Rectal smooth muscle tissue (tissue), 1 donor: ENCODE data around the gene MGAT5B.

ENCODE experiments used
- H3K27ac ChIP-seq: one replicate; pipeline ENCODE4 v1.7.0; 2013; ENCODE audit warnings: low read depth, low read length, inconsistent platforms
- H3K27me3 ChIP-seq: one replicate; pipeline ENCODE4 v1.7.0; 2013; ENCODE audit warnings: low read length; ENCODE audit not compliant: control insufficient read depth, insufficient read depth
- H3K36me3 ChIP-seq: one replicate; pipeline ENCODE4 v1.7.0; 2013; ENCODE audit warnings: low read length; ENCODE audit not compliant: control insufficient read depth, insufficient read depth
- H3K4me1 ChIP-seq: one replicate; pipeline ENCODE4 v1.7.0; 2013; ENCODE audit warnings: low read length; ENCODE audit not compliant: control insufficient read depth, insufficient read depth
- H3K4me3 ChIP-seq: one replicate; pipeline ENCODE4 v1.7.0; 2013; ENCODE audit warnings: low read length
- H3K9ac ChIP-seq: one replicate; pipeline ENCODE4 v1.7.0; 2013; ENCODE audit warnings: low read length

The MGAT5B gene

GRCh38 chr17:76953066-76953465, 84.9 kb downstream of the MGAT5B start:
- Histone ChIP-seq H3K4me3 (no peak overlapping the region), H3K9ac (no peak overlapping the region), H3K4me1 (no peaks in the 10 kb centered on the region), H3K36me3 (no peaks in the 10 kb centered on the region), H3K27me3 (peaks cover 2% of the 10 kb centered on the region), H3K27ac (no peak overlapping the region)

GRCh38 chr17:76953946-76954345, 85.7 kb downstream of the MGAT5B start:
- no peaks in the 10 kb centered on the region for H3K36me3 ChIP-seq
- no peaks in the 10 kb centered on the region for H3K4me1 ChIP-seq
- H3K9ac ChIP-seq, result no peak overlapping the region
- H3K27me3 ChIP-seq, result peaks cover 2% of the 10 kb centered on the region
- H3K4me3 ChIP-seq, result no peak overlapping the region
- H3K27ac ChIP-seq, result no peak overlapping the region

- Histone ChIP-seq H3K9ac (no peak overlapping the region), H3K27ac (no peak overlapping the region), H3K4me1 (no peaks in the 10 kb centered on the region), H3K27me3 (no peaks in the 10 kb centered on the region), H3K36me3 (no peaks in the 10 kb centered on the region), H3K4me3 (no peak overlapping the region)
Measured at GRCh38 chr17:76955191-76955590, 87.0 kb downstream of the MGAT5B start.

- Histone ChIP-seq H3K27me3 (no peaks in the 10 kb centered on the region), H3K9ac (no peak overlapping the region), H3K4me1 (no peaks in the 10 kb centered on the region), H3K27ac (no peak overlapping the region), H3K36me3 (no peaks in the 10 kb centered on the region), H3K4me3 (no peak overlapping the region)
Measured at GRCh38 chr17:76956846-76957540, 88.8 kb downstream of the MGAT5B start.

- Histone ChIP-seq H3K4me1 (no peaks in the 10 kb centered on the region), H3K36me3 (no peaks in the 10 kb centered on the region), H3K27me3 (no peaks in the 10 kb centered on the region), H3K27ac (no peak overlapping the region), H3K9ac (no peak overlapping the region), H3K4me3 (no peak overlapping the region)
Measured at GRCh38 chr17:76957678-76958464, 89.7 kb downstream of the MGAT5B start.

GRCh38 chr17:76958974-76959373, 90.8 kb downstream of the MGAT5B start:
- Histone ChIP-seq H3K4me1 (no peaks in the 10 kb centered on the region), H3K9ac (no peak overlapping the region), H3K36me3 (no peaks in the 10 kb centered on the region), H3K27me3 (no peaks in the 10 kb centered on the region), H3K4me3 (no peak overlapping the region), H3K27ac (no peak overlapping the region)

GRCh38 chr17:76961869-76962268, 93.7 kb downstream of the MGAT5B start:
- Histone ChIP-seq H3K9ac (no peak overlapping the region), H3K27me3 (no peaks in the 10 kb centered on the region), H3K36me3 (no peaks in the 10 kb centered on the region), H3K4me3 (no peak overlapping the region), H3K4me1 (no peaks in the 10 kb centered on the region), H3K27ac (no peak overlapping the region)

GRCh38 chr17:76962858-76963257, 94.7 kb downstream of the MGAT5B start:
- Histone ChIP-seq H3K27me3 (no peaks in the 10 kb centered on the region), H3K4me1 (no peaks in the 10 kb centered on the region), H3K27ac (no peak overlapping the region), H3K36me3 (no peaks in the 10 kb centered on the region), H3K9ac (no peak overlapping the region), H3K4me3 (no peak overlapping the region)

GRCh38 chr17:76966016-76966415, 97.8 kb downstream of the MGAT5B start:
- Histone ChIP-seq H3K4me1 (no peaks in the 10 kb centered on the region), H3K9ac (no peak overlapping the region), H3K36me3 (no peaks in the 10 kb centered on the region), H3K27me3 (peaks cover 12% of the 10 kb centered on the region), H3K27ac (no peak overlapping the region), H3K4me3 (no peak overlapping the region)

- Histone ChIP-seq H3K36me3 (no peaks in the 10 kb centered on the region), H3K4me3 (no peak overlapping the region), H3K9ac (no peak overlapping the region), H3K27me3 (peaks cover 12% of the 10 kb centered on the region), H3K4me1 (no peaks in the 10 kb centered on the region), H3K27ac (no peak overlapping the region)
Measured at GRCh38 chr17:76966486-76967181, 98.4 kb downstream of the MGAT5B start.

- peaks cover 12% of the 10 kb centered on the region for H3K27me3 ChIP-seq
- H3K27ac ChIP-seq, result no peak overlapping the region
Measured at GRCh38 chr17:76967762-76968161, 99.6 kb downstream of the MGAT5B start.

GRCh38 chr17:76968707-76969597, 100.7 kb downstream of the MGAT5B start:
- no peaks in the 10 kb centered on the region for H3K4me1 ChIP-seq
- peaks cover 12% of the 10 kb centered on the region for H3K27me3 ChIP-seq
- H3K4me3 ChIP-seq, result peak overlapping the region; percentile 54
- H3K27ac ChIP-seq, result no peak overlapping the region
- no peaks in the 10 kb centered on the region for H3K36me3 ChIP-seq
- H3K9ac ChIP-seq, result no peak overlapping the region

More at GRCh38 chr17:76967762-76968161, 99.6 kb downstream of the MGAT5B start:
- no peak overlapping the region for H3K4me3 ChIP-seq
- H3K36me3 ChIP-seq, result no peaks in the 10 kb centered on the region
- no peak overlapping the region for H3K9ac ChIP-seq
- no peaks in the 10 kb centered on the region for H3K4me1 ChIP-seq
